NCI-H1930 (cell line): ENCODE data around the gene MRPL24.
"Not testable (repeated sequence)": the region's sequence is repeated elsewhere in the genome, so short reads cannot be mapped to it uniquely, and the experiment has no call there.

Experiments used
- DNase-seq, 2 experiments: peaks; one replicate each; lab custom pipeline; 2025; lab: John Stamatoyannopoulos, UW

The MRPL24 gene

GRCh38 chr1:156740741-156741480 lies at the start of gene MRPL24:
Gene MRPL24, minus strand, starts transcription at chr1:156741088. Its CDS starts 2,384 bp downstream, at chr1:156738704.
- peak; percentile 99 for DNase-seq

DNA sequence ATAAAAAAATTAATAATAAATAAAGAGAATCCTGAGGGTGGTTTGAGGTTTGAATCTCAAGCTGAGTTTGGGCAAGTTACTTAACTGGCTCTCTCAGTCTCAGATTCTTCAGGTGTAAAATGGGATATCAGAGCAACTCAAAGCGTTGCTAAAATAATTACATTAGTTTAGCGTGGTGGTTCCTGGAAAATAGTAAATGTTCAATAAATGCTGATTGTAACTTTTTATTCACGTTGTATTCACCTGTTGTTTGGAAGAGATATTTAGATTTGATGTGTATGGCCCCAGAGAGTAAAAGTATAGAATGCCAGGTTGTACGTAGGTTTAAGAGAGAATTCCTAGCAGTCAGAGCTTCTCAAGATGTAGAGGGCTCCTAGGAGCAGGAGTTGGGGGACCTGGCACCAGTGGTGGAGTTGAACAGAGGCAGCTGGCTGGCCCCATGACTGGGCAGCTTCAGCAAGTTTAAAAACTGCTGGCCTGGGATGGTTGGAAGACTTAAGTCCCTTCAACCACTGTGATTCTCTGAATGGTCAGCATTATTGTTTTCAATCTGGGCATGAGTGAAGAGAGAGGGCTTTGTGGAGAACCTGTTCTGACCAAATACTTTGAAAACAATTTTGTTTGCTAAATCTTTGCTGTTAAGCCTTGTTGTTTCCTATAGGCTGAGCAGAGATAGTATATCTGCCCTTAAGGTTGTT lies 48.9 kb upstream of the MRPL24 start:
- no peak for DNase-seq

GRCh38 chr1:156788136-156788535 lies 47.2 kb upstream of the MRPL24 start:
- DNase-seq = no peak

- no peak for DNase-seq
These were observed 45.8 kb upstream of the MRPL24 start for GRCh38 chr1:156786640-156787039.

GRCh38 chr1:156785458-156785857 lies 44.6 kb upstream of the MRPL24 start:
- DNase-seq = no peak

DNA sequence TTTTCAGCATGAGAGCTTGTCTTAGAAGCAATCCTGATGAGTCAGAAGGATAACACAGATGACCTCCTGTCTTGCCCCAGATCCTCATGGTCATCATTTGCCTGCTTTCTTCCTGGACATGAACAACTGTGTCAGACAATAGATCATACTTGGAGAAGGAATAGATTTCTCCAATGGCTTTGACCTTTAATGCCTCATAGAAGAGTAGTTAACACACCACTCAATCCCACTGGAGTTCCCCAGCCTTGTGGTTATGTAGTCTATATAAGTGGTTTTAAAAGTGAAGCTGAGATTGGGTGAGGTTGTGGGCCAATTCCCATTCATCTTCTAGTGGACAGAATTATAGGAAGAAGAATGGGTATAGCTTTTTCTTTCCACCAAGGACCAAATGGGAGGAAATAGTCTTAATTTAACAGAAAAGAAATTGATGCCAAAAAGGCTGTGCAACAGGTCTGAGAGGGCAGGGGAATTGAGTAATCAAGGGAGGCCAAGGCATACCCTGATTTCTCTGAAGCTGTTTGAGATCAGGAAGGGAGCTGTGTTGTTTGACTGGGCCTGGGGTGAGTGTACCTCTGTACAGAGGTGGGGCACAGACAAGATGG lies 40.8 kb upstream of the MRPL24 start:
- DNase-seq = no peak

GRCh38 chr1:156777573-156777972 lies 36.7 kb upstream of the MRPL24 start:
- no peak for DNase-seq

- no peak for DNase-seq
These were observed 36.1 kb upstream of the MRPL24 start for GRCh38 chr1:156776942-156777341.

DNA sequence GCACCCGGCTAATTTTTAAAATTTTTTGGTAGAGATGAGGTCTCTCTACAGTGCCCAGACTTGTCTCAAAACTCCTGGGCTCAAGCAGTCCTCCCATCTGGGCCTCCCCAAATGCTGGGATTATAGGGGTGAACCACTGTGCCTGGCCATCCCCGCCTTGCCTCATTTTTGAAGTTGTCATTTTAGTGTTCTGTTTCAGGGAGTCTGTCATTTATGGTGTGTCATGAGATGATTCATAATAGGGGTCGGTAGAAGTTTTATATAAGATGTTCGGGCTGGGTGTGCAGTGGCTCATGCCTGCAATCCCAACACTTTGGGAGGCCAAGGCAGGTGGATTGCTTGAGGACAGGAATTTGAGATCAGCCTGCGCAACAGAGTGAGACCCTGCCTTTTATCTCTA lies 34.9 kb upstream of the MRPL24 start:
- DNase-seq = no peak

DNA sequence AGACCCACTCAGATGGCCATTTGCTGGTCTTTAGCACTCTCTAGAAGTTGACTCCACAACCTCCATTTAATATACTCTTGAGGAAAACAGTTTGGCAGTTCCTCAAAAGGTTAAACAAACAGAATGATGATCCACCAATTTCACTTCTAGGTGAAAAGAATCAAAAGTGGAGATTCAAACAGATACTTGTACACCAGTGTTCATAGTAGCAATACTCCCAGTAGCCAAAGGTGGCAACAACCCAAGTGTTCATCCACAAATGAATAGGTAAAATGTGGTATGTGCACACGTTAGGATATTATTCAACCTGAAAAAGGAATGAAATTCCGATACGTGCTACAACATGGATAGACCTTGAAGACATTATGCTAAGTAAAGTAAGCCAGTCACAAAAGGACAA lies 32.7 kb upstream of the MRPL24 start:
- no peak for DNase-seq

DNA sequence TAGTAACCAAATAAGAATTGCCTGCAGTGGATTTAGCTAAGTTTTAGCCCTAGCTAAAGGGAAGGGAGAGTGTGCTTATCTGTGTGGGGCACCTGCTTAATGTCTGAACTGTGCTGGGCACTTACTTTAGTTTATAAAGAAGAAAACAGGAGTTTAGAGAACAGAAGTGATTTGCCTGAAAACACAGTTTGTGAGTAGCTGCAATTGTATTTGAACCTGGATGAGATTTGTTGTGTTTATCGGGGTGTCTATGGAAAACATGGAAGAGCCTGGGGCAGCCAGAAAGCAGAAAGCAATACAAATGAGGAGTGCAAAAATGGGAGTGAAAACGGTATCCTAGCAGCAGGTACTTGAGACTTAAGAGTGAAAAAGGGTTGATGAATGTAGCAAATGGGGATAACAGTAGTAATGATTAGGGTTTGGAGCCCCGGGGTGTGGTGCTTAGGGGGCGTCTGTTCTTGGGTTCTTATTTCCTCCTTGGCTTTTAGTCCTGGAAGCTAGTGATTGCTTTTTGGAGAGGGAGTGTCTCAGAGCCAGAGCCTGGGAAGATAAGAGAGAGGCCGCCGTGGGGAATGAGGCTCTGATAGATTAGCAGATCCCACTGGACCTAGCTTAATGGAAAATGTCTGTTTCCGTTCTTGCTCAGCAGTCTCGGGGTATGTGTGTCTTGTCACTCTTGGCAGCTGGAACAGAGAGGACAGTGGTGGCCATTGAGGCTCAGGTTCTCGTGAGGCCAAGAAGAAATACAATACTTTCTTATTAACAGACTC lies 32.0 kb upstream of the MRPL24 start:
- no peak for DNase-seq

GRCh38 chr1:156772222-156772621 lies 31.3 kb upstream of the MRPL24 start:
- DNase-seq = no peak

DNA sequence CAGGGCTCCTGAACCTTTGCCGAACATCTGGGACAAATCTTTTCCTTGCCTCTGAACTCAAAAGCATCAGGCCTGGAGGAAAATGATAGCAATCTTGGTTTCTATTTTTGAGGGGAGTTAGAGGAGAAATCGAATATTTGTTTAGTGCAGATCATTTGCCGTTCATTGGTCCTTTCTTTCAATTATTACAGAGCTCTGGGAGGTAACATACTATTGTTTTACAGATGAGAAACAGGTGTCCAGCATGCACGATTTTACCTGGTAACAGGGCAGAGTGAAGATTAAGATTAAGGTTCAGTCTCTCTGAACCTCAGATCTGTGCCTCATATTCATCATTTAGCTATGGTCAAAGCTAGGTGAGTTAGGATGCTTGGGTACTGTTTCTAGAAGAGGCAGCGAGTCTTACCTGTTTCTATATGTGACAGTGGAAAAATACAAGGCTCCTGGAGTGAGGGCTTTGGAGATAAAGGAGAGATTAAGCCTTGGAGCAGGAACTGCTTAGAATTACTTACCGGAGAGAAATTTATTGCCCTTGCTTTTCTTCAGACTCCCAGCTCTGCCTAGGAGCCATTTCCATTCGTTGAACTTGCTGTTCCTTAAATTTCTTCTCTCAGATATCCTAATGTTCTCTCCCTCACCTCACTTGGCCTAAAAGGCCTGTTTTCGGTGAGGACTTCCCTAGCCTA lies 27.9 kb upstream of the MRPL24 start:
- no peak for DNase-seq

DNA sequence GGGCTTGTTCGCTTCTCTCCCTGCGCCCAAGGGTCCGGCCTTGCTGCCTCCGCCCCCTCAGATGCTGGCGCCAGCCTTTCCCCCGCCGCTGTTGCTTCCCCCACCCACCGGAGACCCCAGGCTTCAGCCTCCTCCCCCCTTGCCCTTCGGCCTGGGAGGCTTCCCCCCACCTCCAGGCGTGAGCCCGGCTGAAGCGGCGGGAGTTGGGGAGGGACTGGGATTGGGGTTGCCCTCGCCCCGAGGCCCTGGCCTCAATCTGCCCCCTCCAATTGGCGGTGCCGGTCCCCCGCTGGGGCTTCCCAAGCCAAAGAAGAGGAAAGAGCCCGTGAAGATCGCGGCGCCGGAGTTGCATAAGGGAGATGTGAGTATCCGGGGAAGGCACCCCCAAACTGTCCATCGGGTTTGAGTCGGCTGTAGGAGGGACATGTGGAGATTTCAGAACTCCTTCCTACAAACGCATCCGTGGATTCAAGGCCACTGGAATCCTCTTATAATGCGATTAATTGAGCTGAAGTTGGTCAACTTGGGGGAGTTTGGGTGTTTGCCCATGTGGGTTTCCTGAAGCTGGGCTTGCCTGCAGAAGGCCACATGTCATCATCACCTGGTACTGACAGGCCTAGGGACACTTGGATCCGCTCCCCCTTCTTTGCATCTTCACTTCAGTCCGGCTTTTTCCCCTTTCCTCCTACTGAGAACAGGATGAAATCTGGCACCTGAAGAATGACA lies 27.2 kb upstream of the MRPL24 start:
- no peak for DNase-seq

- peak; percentile 98 to 99 for DNase-seq
These were observed 26.4 kb upstream of the MRPL24 start, which contains the start of gene PRCC for GRCh38 chr1:156767101-156767878. Gene PRCC, plus strand, starts transcription at chr1:156767535. Its CDS starts 237 bp downstream, at chr1:156767772.

DNA sequence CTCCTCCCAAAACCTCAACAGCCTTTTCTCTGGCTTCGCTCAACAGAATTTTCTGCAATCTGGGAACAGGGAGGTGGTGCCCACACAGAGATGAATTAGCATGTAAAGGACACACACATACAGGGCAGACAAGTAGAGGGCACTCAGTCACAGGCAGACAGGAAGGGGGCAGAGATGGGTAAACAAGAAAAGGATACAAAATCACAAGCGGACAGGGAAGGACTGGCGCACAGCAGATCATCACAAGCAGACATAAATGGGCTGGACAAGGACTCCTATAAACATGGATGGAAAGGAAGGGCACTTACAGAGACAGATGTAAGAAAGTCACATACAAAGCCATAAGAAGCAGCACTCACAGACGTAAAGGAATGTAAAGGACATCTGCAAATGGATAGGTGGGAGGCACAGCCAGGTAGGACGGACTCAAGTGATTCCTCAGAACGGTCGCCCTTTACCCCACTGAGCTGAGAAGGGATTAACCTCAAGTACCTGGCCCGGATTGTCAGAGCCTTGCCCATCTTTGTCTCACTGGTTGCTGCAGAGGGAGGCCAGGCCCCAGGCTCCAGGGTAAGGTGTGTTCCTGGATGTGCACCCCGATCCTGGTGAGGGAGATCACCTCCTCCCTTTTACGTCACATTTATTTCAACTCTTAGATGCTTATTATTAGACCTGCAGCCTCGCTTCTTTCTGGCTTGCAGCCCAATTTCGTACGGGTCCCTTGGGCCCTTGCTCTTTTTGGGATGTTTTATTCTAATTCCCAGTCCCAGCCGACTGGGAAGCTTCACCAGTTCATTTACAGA lies 25.6 kb upstream of the MRPL24 start:
- DNase-seq = no peak

GRCh38 chr1:156765666-156766065 lies 24.8 kb upstream of the MRPL24 start:
- no peak for DNase-seq

- DNase-seq = not testable (repeated sequence)
These were observed 24.2 kb upstream of the MRPL24 start for GRCh38 chr1:156765136-156765535.

DNA sequence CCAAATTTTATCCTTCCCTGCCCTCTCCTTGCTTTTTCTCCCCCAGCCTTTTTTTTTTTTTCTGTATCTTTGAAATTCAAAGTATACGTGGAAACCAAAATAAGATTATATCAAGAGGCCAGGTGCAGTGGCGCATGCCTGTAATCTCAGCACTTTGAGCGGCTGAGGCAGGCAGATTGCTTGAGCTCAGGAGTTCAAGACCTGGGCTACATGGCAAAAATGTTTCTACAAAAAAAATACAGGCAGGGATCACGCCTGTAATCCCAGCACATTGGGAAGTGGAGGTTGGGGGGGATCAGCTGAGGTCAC lies 19.9 kb upstream of the MRPL24 start:
- DNase-seq = no peak
